Neural progenitor cell (in vitro differentiated cells): Measurements from ENCODE around the gene AURKB.

Experiments used
- EZH2 ChIP-seq: fragments of 200-600 bp; sonication (generic); IDR thresholded peaks from 2 replicates; pipeline ENCODE4 v1.6.1; 2017; ENCODE audit warnings: antibody characterized with exemption, mild to moderate bottlenecking, moderate library complexity
- TF ChIP-seq, protein P1 (sequence below): fragments of 200-600 bp; sonication (generic); IDR thresholded peaks from 2 replicates; pipeline ENCODE4 v1.5.1; 2017; ENCODE audit warnings: antibody characterized with exemption, mild to moderate bottlenecking

DNA sequence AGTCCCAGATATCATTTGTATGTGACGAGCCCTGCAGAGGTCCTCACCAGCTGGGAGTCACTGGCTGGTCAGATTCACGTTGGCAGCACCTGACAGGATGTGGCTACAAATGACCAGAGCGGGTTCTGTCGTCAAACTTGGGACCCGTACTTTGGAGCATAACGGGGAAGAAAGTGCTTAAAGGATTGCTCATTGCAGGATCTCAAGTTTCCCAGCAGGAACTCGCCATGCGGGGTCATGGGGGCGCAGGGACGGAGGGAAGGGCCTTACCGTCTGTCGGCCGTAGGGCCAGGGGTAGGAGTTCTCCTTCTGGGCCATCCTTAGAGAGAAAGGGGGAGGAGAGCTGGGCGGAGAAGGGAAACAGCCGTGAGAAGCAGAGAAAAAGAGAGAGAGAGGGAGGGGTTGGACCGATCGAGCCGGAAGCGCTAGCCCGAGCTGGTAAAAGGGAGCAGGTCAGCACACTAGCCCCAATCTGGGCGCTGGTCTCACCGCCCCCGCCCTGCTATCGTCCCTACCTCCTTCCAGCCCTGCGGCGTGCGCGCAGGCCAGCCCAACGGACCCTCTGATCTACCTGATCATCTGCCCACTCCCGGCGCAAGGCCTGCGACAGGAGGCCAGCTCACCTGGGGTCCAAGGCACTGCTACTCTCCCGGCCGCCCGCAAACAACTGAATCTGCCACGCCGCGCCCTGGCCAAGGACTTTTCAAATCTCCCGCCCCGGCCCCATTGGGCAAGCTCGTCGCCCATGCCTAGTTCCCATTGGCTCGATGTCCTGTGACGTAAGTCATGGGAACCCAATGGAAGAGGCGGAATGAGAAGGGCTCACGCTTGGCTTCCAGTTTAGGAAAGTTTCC, at the start of gene AURKB:
- no peak for TF ChIP-seq EZH2
- TF ChIP-seq, protein P1, sequence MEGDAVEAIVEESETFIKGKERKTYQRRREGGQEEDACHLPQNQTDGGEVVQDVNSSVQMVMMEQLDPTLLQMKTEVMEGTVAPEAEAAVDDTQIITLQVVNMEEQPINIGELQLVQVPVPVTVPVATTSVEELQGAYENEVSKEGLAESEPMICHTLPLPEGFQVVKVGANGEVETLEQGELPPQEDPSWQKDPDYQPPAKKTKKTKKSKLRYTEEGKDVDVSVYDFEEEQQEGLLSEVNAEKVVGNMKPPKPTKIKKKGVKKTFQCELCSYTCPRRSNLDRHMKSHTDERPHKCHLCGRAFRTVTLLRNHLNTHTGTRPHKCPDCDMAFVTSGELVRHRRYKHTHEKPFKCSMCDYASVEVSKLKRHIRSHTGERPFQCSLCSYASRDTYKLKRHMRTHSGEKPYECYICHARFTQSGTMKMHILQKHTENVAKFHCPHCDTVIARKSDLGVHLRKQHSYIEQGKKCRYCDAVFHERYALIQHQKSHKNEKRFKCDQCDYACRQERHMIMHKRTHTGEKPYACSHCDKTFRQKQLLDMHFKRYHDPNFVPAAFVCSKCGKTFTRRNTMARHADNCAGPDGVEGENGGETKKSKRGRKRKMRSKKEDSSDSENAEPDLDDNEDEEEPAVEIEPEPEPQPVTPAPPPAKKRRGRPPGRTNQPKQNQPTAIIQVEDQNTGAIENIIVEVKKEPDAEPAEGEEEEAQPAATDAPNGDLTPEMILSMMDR = no peak
